Transverse colon (tissue), 4 donors: ENCODE data around the gene PCNX1. TPM values are rescaled to one million over a fixed set of nuclear protein-coding genes. Genes with fewer than 3 reads are reported as not detected.

Experiments used
- DNase-seq: peaks from one replicate; pipeline ENCODE4 v3.0.0-alpha.2; 2019
- H3K27ac ChIP-seq, 4 donors: fragments of 200-600 bp; sonication (generic); 2 replicates each; pipeline ENCODE4 v1.5.1; 2016 to 2018; ENCODE audit warnings: inconsistent platforms in 4 of 4
- H3K27me3 ChIP-seq: fragments of 200-600 bp; sonication (generic); 2 replicates; pipeline ENCODE4 v1.5.1; 2017; ENCODE audit warnings: inconsistent platforms
- H3K36me3 ChIP-seq, 4 donors: fragments of 200-600 bp; sonication (generic); 2 replicates each; pipeline ENCODE4 v1.5.1; 2017 to 2019; ENCODE audit warnings: inconsistent platforms in 4 of 4
- H3K4me1 ChIP-seq, 4 donors: fragments of 200-600 bp; sonication (generic); 2 replicates each; pipeline ENCODE4 v1.5.1; 2017 to 2020; ENCODE audit warnings: inconsistent platforms in 4 of 4
- H3K4me3 ChIP-seq, 4 donors: fragments of 200-600 bp; sonication (generic); 1 replicate in 1 of 4; 2 replicates in 3 of 4; pipeline versions ENCODE4 v1.5.1 to v1.6.1; 2017 to 2019; ENCODE audit warnings: inconsistent platforms in 4 of 4
- H3K9me3 ChIP-seq, 2 donors: fragments of 200-600 bp; sonication (generic); 2 replicates each; pipeline ENCODE4 v1.5.1; 2017 to 2019; ENCODE audit warnings: inconsistent platforms in 2 of 2
- CTCF ChIP-seq, 5 experiments: fragments of 200-600 bp in 3 of 5; fragments of 450-650 bp in 2 of 5; sonication (generic) in 3 of 5; IDR thresholded peaks; 1 replicate in 2 of 5; 2 replicates in 3 of 5; pipeline ENCODE4 v1.5.1; 2016 to 2017; ENCODE audit warnings: antibody characterized with exemption in 5 of 5, inconsistent platforms in 3 of 5, mild to moderate bottlenecking in 2 of 5, moderate library complexity in 1 of 5
- EP300 ChIP-seq: sonication (generic); formaldehyde crosslinking; IDR thresholded peaks from one replicate; pipeline ENCODE4 v1.6.1; 2017; ENCODE audit warnings: antibody characterized with exemption, low read depth
- POLR2A ChIP-seq: fragments of 450-650 bp; IDR thresholded peaks from one replicate; pipeline ENCODE4 v1.6.1; 2016; ENCODE audit warnings: antibody characterized with exemption, mild to moderate bottlenecking, moderate library complexity
- POLR2AphosphoS5 ChIP-seq, 3 donors: sonication (generic); formaldehyde crosslinking; IDR thresholded peaks; one replicate each; pipeline ENCODE4 v1.6.1; 2016; ENCODE audit warnings: antibody characterized with exemption in 3 of 3
- WGBS, 2 donors: methylation state at CpG; one replicate each; pipeline ENCODE4 v1.1.5; 2018; ENCODE audit warnings: low coverage in 1 of 2; 5-methylcytosine and 5-hydroxymethylcytosine counted together
- in situ Hi-C, 4 donors: fragments of 200-750 bp; cut with MboI; loops; one replicate each; pipeline versions ENCODE4 v1.15.0 to v1.15.1; 2017; ENCODE audit warnings: low sequenced_read_pairs in 3 of 4, low pct_ligation_motif_present in 1 of 4, low pct_unique_long_range_greater_than_20kb in 1 of 4
- intact Hi-C: fragments of 100-400 bp; cut with DNase I; formaldehyde crosslinking; loops from one replicate; pipeline ENCODE4 v1.15.1; 2023; ENCODE audit warnings: low total_unique reads
- total RNA-seq, 4 donors: library from RNA; depleted of rRNA; stranded (reverse); fragments of >200 nt; gene quantifications; one replicate each; pipeline ENCODE4 v1.1.0, GENCODE V29; 2016

Gene PCNX1
- total RNA-seq, 4 donors from 2014 or later: 15.0 to 64.6 (median 46.0) TPM

- intact Hi-C loops (loop anchor here (10.0 kb wide), 1 partner anchor 1992 kb away; no protein-coding TSS in a partner anchor), in situ Hi-C loops (no loop called here)
- TF ChIP-seq POLR2AphosphoS5 (IDR thresholded peaks at IDR 0.05): no peak
- no peak for TF ChIP-seq POLR2A
- TF ChIP-seq EP300: no peak
- TF ChIP-seq CTCF (IDR thresholded peaks at IDR 0.05): no peak
- no peak overlapping the region for H3K4me3 ChIP-seq
- WGBS, 2 donors: 89% methylated on average over 4 of the region's 4 CpGs
- H3K27ac ChIP-seq: no peak overlapping the region
- DNase-seq: no peak
- no peaks in the 10 kb centered on the region for H3K36me3 ChIP-seq
- H3K27me3 ChIP-seq: no peaks in the 10 kb centered on the region
- no peaks in the 10 kb centered on the region for H3K9me3 ChIP-seq
- peaks cover 8 to 44% (median 17%) of the 10 kb centered on the region in 4 donors for H3K4me1 ChIP-seq
Observed at GRCh38 chr14:70916799-70917198, 9.5 kb downstream of the PCNX1 start.

GRCh38 chr14:70917633-70918032 lies 10.4 kb downstream of the PCNX1 start:
- peaks cover 8 to 36% (median 14%) of the 10 kb centered on the region in 4 donors for H3K4me1 ChIP-seq
- no peak for DNase-seq
- H3K27me3 ChIP-seq: no peaks in the 10 kb centered on the region
- no peak overlapping the region for H3K27ac ChIP-seq
- no peak overlapping the region for H3K4me3 ChIP-seq
- 57 to 68% methylated on average over 1 of the region's 1 CpG for WGBS, 2 donors
- in situ Hi-C loops (no loop called here), intact Hi-C loops (loop anchor here (10.0 kb wide), 1 partner anchor 1993 kb away; no protein-coding TSS in a partner anchor)
- no peaks in the 10 kb centered on the region for H3K36me3 ChIP-seq
- H3K9me3 ChIP-seq: no peaks in the 10 kb centered on the region
- no peak for TF ChIP-seq POLR2AphosphoS5 (IDR thresholded peaks at IDR 0.05)
- TF ChIP-seq EP300: no peak
- TF ChIP-seq CTCF (IDR thresholded peaks at IDR 0.05): no peak
- no peak for TF ChIP-seq POLR2A

- in situ Hi-C loops: no loop called here
- intact Hi-C loops: loop anchor here (10.0 kb wide), 1 partner anchor 1995 kb away; no protein-coding TSS in a partner anchor
- DNase-seq: no peak
- WGBS, 2 donors: 36 to 39% methylated on average over 3 of the region's 3 CpGs
- no peak overlapping the region for H3K27ac ChIP-seq
- peaks cover 8 to 34% (median 13%) of the 10 kb centered on the region in 4 donors for H3K4me1 ChIP-seq
- TF ChIP-seq POLR2A (no peak), CTCF (IDR thresholded peaks at IDR 0.05) (no peak), POLR2AphosphoS5 (IDR thresholded peaks at IDR 0.05) (no peak), EP300 (no peak)
- H3K9me3 ChIP-seq: no peaks in the 10 kb centered on the region
- no peak overlapping the region for H3K4me3 ChIP-seq
- no peaks in the 10 kb centered on the region for H3K27me3 ChIP-seq
- no peaks in the 10 kb centered on the region for H3K36me3 ChIP-seq
Observed at GRCh38 chr14:70919774-70920173, 12.5 kb downstream of the PCNX1 start.

- 87 to 93% methylated on average over 1 of the region's 1 CpG for WGBS, 2 donors
- in situ Hi-C loops: no loop called here
- Histone ChIP-seq H3K27ac (no peak overlapping the region), H3K27me3 (no peaks in the 10 kb centered on the region), H3K4me1 (peaks cover 8 to 31% (median 13%) of the 10 kb centered on the region in 4 donors), H3K9me3 (no peaks in the 10 kb centered on the region), H3K4me3 (no peak overlapping the region), H3K36me3 (no peaks in the 10 kb centered on the region)
- intact Hi-C loops: no loop called here
- no peak for DNase-seq
- TF ChIP-seq EP300: no peak
- TF ChIP-seq CTCF (IDR thresholded peaks at IDR 0.05): no peak
- TF ChIP-seq POLR2A: no peak
Observed at GRCh38 chr14:70920608-70921007, 13.3 kb downstream of the PCNX1 start.
